ENCODE results near the gene PARM1.

The PARM1 gene, protein sequence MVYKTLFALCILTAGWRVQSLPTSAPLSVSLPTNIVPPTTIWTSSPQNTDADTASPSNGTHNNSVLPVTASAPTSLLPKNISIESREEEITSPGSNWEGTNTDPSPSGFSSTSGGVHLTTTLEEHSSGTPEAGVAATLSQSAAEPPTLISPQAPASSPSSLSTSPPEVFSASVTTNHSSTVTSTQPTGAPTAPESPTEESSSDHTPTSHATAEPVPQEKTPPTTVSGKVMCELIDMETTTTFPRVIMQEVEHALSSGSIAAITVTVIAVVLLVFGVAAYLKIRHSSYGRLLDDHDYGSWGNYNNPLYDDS

DNA sequence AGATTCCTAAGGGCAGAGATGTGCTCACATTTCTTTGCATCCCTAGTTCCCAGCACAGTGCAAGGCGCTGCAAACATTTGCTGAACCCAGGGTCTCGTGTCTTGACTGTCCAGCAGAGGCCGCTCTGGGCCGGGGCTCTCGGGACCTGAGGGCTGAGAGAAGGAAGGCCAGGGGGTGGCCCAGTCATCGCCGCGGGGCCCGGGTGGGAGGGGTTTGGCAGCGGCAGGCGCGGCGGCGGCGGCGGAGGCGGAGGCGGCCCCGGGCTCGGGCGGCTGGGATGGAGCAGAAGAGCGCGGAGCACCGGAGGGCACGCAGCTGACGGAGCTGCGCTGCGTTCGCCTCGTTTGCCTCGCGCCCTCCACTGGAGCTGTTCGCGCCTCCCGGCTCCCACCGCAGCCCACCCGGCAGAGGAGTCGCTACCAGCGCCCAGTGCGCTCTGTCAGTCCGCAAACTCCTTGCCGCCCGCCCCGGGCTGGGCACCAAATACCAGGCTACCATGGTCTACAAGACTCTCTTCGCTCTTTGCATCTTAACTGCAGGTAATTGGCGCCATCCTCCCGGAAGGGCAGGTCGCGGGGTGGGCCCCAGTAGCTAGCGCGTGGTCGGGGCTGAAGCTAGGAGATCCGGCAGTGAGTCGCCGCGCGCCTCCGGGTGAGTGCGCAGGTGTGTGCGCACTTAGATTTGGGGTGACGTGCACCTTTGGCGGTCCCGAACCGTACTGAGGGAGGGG is at the start of gene PARM1:
Gene PARM1 (plus strand): TSS at position 285 of the 730 bp plus-strand sequence. CDS start 212 bp downstream, at position 497.
- Histone ChIP-seq H3K4me3 (peak within 1 kb of the TSS; percentile 28 to 56 (median 40)), H3K27ac (peak within 1 kb of the TSS in 15 of 21 experiments; percentile 2 to 68 (median 40))

DNA sequence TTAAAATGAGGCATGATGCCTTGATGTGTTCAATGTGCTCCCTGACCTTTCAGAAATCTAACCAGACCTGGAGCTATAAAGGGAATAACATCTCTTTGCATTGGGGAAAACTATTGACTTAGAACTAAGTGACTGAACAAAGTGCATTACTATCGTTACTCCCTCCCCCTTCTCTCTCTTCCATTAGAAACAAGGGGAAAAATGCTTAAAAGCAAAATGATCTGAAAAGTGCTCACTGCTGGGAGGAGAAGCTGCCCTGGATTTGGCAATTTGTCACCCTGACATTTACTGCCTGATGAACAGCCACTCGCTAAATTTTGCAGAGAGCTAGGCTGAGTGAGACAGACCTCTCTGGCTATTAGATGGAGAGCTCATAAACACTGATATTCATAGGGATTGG is 48.6 kb upstream of the PARM1 start:
- Histone ChIP-seq H3K27ac (no peak overlapping the region), H3K4me3 (no peak overlapping the region)

DNA sequence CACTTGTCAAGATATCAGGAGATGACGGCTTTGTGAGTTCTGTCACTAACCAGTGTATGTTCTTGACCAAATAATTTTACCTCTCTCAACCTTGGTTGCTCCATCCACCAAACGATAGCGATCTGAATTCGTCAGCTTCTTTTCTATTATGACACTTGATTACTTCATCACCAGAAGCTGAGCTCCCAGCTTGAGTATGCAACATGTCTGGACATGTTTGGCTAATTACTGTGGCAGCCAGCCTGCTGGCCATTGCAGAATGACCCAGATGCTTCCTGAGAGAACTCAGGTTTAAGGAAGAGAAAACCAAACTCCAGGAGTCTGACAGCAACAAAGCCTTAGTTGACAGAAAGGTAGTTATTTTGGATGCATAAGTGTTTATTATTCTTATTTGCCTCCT is 46.4 kb upstream of the PARM1 start:
- Histone ChIP-seq H3K4me3 (no peak overlapping the region), H3K27ac (no peak overlapping the region)

DNA sequence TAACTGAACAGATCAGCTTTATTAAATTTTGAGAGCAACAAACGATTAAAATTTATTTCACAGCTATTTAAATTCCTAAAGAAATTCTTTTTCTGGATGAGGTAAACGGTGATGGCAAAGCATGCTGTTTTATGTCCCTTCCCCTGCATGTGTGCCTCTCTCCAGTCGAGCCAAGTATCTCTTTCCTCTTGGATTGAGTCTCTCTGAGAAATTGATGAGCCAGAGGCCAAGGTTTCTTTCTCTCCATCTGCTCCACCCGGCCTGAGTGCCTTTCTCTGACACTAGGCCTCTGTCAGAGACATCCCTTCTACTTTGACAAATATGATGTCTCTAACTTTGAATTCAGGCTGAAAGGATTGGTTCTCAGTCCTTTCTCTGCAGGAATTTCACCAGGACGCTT is 42.6 kb upstream of the PARM1 start:
- no peak overlapping the region for H3K4me3 ChIP-seq
- no peak overlapping the region for H3K27ac ChIP-seq

DNA sequence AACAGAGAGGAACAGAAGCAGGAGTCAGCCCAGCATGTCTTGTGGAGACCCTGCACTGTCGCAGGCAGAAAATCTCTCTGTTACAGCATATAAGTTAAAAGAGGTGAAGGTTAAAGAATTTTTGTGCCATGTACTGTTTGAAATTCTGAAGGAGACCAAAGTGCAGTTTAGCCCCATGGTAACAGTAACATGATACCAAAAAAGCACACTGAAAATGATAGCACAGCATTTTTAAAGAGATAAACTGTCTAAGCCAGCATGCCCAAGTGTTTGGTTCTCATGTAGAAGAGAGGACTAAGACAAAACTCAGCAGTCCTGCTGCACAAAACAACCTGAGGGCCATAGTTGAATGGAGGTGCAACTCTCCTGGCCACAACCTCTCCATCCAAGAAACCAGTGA is 41.9 kb upstream of the PARM1 start:
- Histone ChIP-seq H3K4me3 (no peak overlapping the region), H3K27ac (no peak overlapping the region)

DNA sequence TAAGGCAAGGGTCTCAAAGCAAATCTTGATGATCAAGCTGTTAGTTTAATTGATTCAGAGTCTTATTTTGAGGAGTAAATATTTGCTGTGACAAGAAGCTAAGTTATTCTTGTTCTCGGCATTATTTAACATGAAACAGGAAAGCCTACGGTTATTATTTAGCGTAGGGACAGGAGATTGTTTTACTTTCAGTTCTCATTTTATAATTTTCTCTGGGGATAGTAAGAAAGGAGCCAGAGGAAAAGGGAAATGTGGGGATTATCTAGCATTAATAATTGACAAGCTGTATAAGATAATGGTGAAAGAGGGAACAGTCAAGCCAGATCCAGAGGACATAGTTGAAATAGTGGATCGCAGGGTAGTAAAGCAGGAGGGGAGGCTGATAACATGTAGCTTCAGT is 39.7 kb upstream of the PARM1 start:
- H3K4me3 ChIP-seq, result no peak overlapping the region
- H3K27ac ChIP-seq, result no peak overlapping the region

DNA sequence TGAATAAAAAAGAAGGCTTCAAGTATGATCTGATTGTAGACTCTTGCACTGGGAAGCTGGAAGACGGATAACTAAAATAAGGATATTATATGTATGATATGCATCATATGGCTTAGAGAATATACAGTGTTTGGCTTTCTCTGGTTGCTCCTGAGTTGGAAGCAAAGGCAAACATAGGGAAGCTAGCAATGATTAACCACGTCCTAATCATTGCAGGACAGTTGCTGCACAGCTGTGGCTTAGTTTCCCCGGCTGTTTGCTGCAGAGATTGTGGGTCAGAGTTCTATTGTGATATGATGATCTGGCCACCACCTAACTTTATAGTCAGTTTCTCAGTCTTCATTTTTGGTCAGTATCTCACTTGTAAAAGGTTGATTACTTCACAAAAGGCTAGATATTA is 36.3 kb upstream of the PARM1 start:
- H3K27ac ChIP-seq, result peak overlapping the region in 1 of 21 experiments; percentile 26
- no peak overlapping the region for H3K4me3 ChIP-seq

DNA sequence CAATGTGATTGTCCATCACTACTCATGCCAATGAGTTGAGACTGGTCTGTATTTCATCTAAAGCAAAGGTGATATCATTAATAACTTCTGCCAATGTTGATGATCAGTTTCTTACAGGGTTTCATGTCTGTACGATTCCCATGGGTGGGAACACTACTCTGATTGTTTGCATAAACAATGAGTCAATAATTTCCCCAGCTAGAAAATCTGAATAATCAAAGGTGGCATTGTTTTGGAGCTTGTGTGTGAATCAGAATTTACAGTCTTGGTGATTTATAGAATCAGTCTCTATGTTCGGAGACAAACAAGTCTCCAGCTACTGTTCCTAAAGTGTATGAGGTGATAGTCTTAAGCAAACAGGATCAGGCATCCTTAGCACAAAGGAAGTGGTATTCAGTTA is 35.5 kb upstream of the PARM1 start:
- peak overlapping the region in 3 of 21 experiments; percentile 16 to 57 (median 36) for H3K27ac ChIP-seq
- H3K4me3 ChIP-seq, result no peak overlapping the region

DNA sequence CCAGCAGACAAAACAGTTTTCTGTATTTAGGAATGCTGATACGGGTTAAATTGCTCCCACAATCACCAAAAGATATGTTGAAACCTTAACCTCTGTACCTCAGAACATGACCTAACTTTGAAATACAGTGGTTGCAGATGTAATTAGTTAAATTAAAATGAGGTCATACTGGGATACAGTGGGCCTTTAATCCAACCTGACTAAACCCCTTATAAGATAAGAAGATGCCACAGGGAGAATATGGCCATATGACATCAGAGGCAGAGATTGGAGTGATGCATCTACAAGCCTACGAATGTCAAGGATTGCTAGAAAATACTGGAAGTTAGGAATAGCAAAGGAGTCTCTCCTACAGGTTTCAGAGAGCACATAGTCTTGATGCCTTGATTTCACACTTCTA is 32.1 kb upstream of the PARM1 start:
- H3K4me3 ChIP-seq, result no peak overlapping the region
- H3K27ac ChIP-seq, result no peak overlapping the region

DNA sequence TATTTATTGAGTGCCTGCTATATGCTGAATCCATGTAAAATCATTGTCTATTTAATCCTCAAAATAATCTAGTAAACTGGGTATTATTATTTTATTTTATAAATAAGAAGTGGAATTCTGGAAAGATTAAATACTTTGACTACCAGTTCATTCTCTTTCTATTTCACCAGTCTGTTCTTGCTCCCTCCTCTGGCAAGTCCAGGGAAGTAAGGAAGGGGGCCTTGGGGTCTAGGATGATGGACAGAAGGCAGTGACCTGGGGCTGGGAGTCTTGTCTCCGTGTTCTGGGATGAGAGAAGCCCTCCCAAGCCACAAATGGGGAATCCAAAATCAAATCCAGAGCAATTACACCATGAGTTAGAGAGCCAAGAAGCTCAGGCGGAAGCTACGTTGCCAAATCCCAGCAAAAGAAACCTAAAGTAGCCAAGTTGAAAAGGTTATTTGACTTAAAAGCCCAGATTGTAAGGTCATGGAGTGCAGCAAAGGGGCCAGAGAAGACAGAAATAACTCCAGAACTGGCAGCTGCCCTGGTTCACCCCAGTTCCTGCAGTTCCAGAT is 28.3 kb upstream of the PARM1 start:
- Histone ChIP-seq H3K27ac (no peak overlapping the region), H3K4me3 (no peak overlapping the region)

DNA sequence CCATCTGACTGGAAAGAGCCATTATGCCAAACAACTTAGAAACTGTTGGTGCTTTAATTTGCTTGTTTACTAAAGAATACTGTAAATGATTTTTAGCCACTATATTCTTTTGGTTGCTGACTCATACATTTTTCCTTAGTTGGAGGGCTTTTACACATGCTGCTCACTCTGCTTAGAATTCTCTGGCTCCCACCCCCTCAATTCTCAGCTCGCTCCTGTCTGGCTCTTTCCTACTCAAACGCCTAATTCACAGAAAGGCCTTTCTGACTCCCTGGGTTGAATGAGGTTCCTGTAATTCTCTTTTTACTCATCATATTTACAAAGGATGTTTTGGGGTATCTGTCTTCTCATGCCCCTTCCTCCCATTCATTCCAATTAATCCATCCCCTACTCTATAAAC is 26.1 kb upstream of the PARM1 start:
- no peak overlapping the region for H3K4me3 ChIP-seq
- no peak overlapping the region for H3K27ac ChIP-seq

DNA sequence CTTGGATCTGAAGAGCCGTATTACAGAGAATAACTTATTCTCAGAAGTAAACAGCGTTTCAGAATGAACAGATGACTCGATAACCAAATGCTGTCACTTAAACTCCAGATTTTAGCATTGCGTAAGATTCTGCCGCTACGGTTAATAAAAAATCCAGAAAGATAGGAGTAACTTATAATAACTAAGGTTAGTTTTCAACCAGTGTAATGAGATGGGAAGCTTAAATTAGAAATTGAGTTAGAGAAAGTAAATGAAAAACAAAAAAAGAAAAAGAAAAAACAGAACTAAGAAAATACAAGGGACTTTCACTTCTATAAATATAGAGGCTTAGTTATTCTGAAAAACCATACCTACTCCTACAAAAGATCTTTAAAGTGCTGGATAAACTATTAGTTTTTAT is 13.1 kb upstream of the PARM1 start:
- Histone ChIP-seq H3K27ac (no peak overlapping the region), H3K4me3 (no peak overlapping the region)

DNA sequence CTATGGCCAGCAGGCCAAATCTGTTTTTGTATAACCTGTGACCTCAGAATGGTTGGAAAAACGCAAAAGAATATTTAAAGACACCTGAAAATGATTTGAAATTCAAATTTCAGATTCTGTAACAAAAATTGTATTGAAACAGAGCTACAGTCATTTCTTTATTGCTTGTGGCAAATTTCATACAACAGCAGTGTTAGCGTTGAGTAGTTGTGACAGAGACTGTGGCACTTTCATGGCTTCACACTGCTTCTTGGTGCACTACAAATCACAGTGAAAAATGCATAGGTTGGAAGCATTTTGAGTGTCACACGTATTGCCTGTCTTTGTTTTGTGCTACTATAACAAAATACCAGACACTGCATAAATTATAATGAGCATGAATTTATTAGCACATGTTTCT is 12.2 kb upstream of the PARM1 start:
- no peak overlapping the region for H3K4me3 ChIP-seq
- no peak overlapping the region for H3K27ac ChIP-seq

DNA sequence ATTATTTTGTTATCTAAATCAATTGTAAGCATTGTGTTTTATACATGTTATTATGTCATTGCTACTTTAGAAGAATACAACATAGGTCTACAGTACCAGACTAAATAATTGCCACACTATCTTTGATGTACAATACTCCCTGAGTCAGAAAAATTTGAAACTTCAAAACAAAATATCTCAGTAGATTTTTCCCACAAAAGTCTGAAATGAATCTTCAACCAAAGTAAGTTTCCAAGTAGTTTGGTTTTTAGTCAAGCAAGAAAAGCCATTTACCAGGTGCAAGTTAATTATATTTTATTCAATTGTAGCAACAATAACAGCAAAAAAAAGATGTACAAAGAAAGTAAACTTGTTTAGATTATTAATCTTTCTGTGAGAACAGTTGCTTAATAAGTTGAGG is 11.4 kb upstream of the PARM1 start:
- no peak overlapping the region for H3K27ac ChIP-seq
- H3K4me3 ChIP-seq, result no peak overlapping the region

DNA sequence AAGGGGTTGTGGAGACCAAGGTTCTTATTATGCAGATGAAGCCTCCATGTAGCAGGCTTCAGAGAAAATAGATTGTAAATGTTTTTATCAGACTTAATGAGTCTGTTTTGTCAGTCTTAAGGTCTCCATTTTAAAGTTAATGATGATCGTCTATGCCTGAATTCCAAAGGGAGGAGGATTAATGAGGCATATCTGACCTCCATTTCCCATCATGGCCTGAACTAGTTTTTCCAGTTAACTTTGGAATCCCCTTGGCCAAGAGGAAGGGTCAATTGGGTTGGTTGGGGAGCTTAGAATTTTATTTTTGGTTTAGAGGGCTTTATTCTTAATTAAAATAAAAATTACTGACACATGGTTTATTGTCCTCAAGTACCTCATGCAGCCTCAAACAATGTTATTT is 6.9 kb upstream of the PARM1 start:
- H3K27ac ChIP-seq, result no peak overlapping the region
- no peak overlapping the region for H3K4me3 ChIP-seq

DNA sequence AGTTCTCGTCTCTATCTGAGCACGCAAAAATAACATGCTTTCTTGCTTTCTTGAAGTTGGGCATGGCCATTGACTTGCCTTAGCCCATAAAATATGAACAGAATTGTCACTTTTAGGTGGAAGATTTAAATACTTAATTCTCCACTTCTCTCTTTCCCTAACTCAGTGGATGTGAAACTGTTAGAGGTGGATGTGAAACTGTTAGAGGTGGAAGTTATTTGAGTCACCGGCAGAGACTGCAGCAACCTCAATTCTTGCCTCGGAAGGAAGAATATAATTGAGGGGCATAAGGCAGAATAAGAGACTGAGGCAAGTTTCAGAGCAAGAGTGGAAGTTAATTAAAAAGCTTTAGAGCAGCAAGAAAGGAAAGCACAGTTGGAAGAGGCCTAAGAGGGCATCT is 2.8 kb upstream of the PARM1 start:
- no peak overlapping the region for H3K27ac ChIP-seq

DNA sequence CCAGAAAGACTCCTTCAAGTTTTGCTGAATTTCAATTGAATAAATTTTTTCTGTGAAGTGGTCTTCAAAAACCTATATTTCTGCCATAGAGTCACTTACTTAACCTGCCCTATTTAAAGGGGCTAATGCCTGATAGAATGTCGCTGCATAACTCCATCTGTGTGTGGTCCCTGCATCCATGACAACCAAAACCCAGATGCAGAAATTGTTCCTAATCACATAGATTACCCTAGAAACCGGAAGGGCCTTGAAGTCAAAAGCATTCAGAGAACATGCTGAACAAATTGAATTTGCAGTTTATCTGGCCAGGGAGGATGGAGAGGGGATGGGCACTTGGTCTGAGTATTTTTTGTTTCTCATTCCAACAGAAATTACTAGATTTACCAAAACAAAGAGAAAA is 1.5 kb upstream of the PARM1 start:
- no peak overlapping the region for H3K27ac ChIP-seq
- H3K4me3 ChIP-seq, result no peak overlapping the region

More for the DNA sequence above, 2.8 kb upstream of the PARM1 start:
- no peak overlapping the region for H3K4me3 ChIP-seq

DNA sequence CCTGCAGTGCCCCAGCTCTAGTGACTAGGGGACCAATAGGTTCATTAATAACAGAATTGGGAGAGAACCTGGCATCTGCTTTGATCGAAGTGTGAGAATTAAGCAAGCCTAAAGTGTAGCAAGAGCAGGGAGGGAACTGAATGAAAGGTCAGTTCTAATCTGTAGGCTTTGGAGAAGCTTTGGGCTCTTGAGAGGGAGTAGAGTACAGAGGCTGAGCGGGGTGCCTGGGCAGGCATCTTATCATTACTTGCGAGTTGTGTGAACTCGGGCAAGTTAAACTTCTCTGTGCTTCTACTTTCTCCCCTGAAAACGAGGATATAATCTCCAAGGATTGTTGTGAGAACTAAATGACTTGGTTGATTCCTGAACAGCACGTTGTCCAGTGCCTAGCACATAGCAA is 906 bp upstream of the PARM1 start:
- Histone ChIP-seq H3K27ac (no peak overlapping the region), H3K4me3 (no peak overlapping the region)

DNA sequence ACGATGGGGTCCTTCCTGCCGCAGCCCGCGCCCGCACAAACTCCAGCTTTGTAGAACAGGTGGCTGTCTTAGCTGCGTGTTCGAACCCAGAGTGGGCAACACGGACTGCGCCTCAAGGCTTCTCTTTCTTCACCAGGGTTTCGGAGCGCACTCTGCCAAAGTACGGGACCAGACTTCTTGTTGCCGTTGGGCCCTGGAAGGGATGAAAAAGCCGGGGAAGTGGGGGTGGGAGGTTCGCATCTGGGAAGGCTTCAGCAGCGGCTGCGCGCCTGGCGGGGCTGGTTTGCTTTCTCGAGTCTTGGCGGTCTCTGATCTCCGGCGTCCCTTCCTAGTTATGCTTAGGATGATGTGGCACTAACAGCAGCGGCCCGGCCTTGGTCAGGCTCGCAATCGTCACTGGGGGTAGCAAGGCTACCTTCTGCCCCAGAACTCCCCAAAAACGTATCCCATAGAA is 673 bp downstream of the PARM1 start:
- H3K27ac ChIP-seq, result peak overlapping the region in 14 of 21 experiments; percentile 2 to 68 (median 46)
- peak overlapping the region; percentile 28 to 56 (median 40) for H3K4me3 ChIP-seq

DNA sequence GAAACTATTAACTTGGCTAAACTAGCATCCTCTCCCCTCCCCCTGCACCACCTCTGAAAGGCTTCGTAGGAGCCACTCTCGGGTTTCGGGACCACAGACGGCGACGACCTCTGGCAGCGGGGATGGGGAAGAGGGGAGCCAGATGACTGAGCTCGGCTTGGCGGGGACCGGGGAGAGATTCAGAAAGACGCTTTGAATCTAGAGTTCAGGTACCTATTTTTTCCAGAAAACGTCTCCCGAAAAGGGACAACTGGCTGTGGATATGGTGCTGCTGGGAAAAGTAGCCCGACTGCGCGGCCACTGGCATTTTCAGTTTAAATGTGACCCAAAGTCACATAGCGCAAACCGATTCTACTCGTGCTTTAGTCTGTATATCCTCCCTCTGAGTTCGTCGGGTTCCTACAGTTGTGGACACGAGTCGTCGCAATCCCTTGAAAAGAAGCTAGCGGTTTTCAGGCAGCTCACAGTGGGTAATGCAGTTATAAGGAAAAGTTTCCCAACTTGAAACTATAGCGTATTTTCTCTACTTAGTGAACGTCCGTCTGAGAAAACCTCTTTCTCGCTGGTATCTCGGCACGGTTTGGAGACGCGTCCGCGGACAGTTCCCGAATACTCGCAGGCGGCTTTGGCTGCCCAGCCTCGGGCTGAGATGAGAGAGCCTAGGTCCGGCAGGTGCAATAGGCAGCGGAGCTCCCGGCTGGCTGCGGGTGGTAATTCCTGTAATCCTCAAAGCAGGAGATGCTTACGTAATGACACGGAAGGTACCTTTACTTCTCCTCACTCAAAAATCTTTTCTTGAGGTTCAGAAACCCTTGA is 1.3 kb downstream of the PARM1 start:
- Histone ChIP-seq H3K27ac (peak overlapping the region in 10 of 21 experiments; percentile 2 to 68 (median 42)), H3K4me3 (peak overlapping the region; percentile 28 to 56 (median 40))

Measured in skin epidermis (tissue), 12 donors.